Stimulated activated CD4-positive, alpha-beta T cell treated with anti-CD3 and anti-CD28 coated beads, Interleukin-1b, Interleukin-23, amount 100 ng/mL, for 4 hours (primary cell): ENCODE results near the gene BOLA1.
"Not testable (repeated sequence)": the region's sequence is repeated elsewhere in the genome, so short reads cannot be mapped to it uniquely, and the experiment has no call there.

Source experiments
- DNase-seq, 2 donors: peaks; one replicate each; pipeline ENCODE4 v3.0.0-alpha.2; 2020; ENCODE audit warnings: low read depth in 2 of 2

Gene BOLA1

DNA sequence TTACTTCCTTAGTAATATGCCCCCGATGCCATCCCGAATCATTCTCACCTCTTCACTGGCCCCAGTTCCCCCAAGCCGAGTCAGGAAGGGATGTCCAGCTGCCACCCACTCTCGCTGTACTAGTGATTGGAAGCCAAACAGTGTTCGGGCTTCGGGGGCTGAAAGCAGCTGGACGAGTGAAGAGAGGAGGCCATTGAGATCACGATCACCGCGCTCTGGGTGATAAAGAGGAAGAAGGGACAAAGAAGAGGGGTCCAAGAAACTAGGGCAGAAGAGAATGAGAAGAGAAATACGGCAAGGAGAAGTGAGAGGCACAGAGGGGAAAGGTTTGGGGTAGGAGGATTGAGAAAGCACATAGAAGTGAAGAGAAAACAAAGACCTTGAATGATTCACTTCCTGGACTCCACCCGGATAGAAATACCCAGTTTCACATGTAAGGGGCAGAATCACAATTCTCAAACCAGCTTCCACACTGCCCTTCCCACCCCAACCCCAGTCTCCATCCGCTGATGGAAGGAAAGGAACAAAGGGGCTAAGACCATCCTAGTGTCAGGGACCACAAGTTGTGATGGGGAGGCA lies 31.9 kb downstream of the BOLA1 start:
- no peak for DNase-seq

DNA sequence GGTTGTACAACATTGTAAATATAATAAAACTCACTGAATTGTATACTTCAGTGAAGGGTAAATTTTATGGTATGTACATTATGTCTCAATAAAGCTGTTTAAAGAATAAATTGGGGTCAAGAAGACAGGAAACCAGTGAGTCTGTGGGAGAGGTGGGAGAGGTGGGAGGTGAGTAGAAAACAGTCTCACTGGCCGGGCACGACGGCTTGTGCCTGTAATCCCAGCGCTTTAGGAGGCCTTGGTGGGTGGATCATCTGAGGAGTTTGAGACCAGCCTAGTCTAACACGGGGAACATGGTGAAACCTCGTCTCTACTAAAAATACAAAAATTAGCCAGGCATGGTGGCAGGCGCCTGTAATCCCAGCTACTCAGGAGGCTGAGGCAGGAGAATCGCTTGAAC lies 33.1 kb downstream of the BOLA1 start:
- no peak for DNase-seq

DNA sequence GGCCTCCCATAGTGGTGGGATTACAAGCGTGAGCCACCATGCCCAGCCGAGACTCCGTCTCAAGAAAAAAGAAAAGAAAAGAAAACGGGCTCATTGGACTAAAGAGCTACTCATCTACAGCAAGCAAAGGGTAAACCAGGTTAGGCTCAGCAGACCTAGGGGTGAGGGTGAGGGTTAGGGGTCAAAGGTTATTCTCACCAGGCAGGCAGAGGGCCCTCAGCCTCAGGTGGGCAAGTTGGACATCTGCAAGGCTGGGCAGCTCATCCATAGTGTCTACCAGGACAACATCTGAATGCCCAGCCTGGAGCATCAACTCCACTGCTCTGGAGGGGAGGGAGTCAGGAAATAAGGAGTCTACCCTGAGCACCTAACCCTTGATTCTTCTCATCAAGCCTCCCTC lies 33.8 kb downstream of the BOLA1 start:
- no peak for DNase-seq

DNA sequence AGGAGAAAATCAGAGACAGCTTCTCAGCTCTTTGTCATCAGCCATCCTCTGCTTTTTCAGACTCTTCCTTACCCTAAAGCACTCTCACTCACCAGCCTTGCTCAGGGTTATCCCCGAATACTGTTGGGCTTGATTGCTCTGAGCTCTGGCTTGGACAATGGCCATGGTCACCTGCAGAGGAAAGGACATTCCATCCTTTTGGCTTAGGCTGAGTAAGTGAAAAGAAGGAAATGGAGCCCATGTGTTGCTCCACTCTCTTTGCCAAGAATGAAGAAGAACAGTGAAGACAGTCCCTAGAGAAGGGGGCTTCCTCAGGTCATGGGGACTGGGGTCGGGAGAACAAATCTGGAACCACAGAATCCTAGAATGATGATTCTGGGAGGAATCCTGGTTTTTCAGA lies 35.0 kb downstream of the BOLA1 start:
- DNase-seq = no peak

DNA sequence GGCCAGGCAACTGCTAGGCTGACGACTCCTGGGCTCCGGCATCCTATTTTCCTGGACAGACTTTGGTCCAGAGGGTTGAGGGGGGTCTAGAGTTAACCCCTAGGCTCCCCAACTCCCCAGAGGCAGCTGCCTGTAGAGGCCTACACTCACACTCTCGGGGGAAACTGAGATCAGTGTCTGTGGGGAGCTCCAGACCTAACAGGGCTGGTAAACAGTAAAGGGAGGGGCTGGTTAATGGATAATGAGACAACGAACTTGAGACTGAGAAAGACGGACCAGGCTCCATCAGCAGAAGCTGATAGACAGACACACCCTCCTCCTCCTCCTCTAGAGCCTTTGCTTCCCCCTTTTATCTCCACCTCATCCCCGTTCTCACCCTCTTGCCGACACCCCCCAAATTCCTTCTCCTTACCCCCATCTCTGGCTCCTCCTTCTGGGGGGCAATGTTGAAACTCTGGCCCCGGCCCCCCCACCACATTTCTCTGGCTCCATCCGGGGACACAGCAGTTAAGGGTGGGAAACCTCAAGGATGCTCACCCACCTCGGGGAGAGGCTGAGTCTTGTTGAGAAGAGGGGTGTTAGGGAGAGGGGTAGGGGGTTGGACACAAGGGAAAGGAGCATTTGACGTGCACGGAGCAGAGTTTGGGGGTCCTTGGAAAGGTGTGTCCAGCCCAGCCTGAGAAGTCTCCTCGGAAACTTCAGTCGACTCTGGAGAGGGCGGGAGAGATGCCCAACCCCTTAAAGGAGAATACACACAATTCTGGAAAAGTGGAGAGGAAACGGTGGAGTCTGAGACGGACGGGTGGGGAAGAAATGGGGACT lies 37.0 kb downstream of the BOLA1 start, which contains the start of gene MTMR11:
Gene MTMR11 (minus strand): TSS at position 710 of the 822 bp plus-strand sequence. CDS start 232 bp downstream, at position 478.
- DNase-seq = no peak

DNA sequence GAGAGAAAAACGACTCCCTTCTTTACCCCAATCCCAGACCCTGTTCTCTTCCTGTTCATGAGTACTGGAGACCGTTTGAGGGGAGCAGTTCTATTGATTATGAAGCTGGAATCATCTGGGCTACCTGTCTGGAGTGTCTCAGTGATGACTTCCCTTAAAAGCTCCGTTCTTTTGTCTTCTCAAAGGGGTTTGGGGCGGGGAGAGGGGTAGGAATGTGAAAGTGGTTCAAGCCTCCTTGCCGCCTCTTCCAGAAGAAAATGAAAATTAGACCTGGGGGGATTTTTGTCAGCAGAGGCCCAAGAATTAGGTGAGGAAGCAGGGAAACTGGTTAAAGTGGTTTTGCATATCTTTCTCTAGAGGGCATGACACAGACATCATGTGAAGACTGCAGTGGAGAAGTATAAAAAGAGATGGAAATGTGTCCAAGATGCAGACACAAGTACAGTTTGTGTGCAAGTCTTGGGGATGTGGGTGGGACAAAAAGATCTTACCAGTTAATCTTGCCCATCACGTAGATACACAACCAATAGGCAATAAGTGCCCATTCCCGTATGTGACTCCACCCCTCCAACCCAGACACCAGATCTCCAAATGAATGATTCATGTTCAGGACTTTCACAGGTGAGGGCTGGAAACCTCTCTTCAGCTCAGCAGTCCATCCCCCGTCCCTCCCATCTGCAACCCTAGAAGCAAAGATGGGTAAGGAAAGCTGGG lies 37.8 kb downstream of the BOLA1 start:
- no peak for DNase-seq

DNA sequence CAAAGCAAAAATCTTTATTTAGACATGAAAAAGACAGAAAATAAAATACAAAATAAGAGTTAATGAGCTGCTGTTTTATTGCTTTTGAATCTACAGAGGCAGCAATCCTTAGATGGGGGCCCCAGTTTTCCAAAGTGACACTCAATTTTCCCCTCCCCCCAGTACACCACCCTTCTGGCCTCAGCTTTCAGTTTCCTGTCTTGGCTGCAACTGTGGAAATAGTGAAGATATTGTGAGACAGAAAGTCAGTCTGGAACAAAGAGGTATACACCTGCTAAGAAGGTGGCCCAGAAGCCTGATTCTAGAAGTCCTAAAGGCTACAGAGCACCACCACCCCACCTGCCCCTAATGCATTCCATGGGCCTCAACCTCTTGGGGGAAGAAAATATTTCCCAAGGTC lies 38.4 kb downstream of the BOLA1 start:
- no peak for DNase-seq

DNA sequence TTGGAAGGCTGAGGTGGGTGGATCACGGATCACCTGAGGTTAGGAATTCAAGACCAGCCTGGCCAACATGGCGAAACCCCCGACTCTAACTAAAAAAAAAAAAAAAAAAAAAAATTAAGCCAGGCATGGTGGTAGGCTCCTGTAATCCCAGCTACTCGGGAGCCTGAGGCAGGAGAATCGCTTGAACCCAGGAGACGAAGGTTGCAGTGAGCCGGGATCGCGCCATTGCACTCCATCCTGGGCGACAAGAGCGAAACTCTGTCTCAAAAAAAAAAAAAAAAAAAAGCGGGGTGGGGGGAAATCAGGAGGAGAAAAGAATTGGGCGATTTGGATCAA lies 39.3 kb downstream of the BOLA1 start:
- DNase-seq = not testable (repeated sequence)

DNA sequence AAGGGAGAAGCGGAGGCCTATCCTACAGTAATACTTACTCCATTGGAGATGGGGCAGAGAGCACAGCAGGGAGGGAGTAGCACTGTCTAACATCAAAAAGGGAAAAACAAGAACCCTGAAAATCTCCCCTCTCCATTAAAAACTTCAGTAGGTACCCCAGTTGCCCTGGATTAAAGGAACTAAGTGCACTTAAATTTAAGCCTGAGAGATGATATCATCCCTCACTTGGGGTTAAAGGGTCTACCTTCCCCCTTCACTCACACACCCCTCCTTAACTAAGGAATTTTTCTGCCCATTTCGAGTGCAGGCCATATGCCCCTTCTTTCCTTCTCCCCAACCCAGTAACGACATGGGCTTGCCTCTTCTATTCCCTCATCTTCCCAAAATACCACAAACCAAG lies 41.1 kb downstream of the BOLA1 start:
- DNase-seq = no peak

DNA sequence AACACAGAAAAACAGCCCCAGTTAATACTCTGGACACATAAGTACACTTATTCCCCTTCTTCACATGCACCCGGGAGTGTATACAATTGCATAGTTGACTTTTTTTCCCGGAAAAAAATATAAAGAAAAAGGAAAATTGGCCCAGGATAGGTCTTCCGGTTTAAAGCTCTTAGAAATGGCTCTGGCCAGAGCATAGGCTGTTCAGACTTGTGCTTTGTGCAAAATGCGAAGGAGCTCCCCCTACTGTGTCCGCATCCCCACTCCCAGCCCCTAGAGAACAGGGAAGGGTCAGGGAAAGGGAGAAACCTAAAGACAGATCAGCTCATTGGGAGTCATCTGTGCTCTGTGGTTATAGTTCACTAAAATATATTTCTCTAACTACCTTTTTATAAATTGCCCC lies 42.8 kb downstream of the BOLA1 start:
- DNase-seq = no peak

DNA sequence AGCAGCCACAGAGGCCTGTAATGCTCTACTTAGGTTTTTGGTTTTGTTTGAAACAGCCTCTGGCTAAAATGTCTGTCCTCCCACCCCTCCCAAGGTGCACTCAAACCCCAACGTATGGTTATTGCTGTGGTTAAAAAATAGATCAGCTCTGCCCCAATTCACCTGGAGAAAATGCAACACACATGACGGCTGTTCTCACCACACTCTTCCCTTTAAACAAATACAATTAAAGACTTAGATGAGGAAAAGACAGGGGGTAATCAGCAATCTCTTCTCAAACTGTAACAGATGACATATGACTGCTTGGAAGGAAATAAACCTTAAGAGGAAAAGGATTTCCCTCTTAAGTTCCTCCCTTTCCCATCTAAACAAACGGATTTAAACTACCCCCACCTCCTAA lies 43.5 kb downstream of the BOLA1 start:
- no peak for DNase-seq

DNA sequence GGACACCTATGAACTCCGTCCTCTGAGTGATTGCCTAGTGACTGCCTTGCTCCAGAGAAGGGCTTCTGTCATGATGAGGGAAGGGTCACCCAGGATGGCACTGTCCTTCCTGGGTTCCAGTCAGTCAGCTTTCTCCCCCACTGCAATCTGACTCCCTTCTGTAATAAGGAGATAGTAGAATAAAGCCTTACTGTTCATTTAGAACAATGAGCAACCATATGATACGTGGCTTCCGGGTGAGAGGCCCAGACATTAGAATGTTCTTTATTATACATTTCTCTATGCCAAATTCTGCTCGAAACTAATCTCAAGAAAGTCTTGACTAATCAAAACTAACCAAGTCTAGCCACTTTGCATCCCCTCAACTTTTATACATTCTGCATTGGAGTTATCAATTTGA lies 45.8 kb downstream of the BOLA1 start:
- DNase-seq = no peak

DNA sequence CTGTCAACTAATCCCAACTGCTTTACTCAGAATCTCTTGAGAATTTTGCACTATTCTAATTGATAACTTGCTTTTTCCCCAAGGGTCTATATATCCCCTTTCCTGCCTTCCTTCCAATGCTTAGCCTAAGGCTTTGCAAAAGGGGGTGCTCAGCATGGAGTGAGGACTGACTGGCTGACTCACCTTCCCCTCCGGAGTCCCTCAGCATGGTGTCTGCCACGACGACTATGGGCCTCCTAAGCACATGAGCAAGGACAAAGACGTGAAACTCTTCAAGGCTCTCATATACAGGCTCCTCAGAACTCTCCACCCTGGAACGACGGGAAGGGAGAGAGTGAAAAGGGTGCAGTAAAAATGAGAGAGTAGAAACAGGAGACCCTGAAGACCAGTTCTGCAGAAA lies 50.5 kb downstream of the BOLA1 start:
- no peak for DNase-seq
